ENCODE measurements around the gene PKD1L1. TPM values are rescaled to one million over a fixed set of nuclear protein-coding genes. Genes with fewer than 3 reads are reported as not detected.
"Not testable (repeated sequence)": the region's sequence is repeated elsewhere in the genome, so short reads cannot be mapped to it uniquely, and the experiment has no call there.

PKD1L1 gene
- total RNA-seq, 1 donor from 2014 or later, result 0.30 TPM

DNA sequence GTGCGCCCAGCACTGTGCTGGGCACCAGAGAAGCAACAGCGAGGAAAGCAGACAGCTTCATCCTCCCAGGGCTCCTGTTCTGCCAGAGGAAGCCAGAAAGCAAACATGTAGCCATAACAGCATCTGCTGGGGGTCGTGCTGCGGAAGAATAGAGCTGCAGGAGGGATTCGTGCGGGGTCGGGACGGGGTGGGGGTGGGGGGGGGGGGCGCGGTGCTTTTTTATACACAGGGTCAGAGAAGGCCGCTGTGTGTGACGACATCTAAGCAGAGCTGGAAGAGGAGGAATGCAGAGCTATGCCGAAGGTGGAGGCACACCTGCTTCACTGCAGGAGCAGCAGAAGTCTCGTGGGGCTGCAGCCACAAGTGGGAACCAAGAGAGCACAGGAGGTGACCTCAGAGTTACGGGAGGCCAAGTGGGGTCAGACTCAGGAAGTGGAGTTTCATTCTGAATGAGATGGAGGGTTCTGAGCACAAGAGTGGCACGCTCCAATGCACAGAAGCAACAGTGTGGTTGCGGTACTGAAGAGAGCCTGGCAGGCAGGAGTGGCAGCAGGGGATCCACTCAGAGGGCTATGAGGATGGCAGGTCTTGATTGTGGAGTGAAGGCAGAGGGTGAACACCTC, 11.1 kb downstream of the PKD1L1 start:
- DNase-seq, result no peak

DNA sequence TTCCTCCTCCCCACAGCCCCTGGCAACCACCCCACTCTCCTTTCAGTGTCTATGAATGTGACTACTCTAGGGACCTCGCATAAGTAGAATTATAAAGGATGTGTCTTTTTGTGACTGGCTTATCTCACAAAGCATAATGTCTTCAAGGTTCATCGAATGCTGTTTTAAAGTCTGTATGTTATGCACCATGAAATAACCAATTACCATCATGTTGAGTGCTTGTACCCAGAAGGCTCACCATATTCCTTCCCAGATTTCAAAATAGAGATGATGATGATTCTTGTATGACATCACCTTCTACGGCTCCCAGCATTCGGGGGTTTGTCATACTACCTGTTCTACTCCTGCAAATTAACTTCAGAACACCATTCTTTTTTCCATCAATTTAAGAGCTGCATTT, 11.9 kb downstream of the PKD1L1 start:
- no peak for DNase-seq

GRCh38 chr7:47935336-47935735, 12.9 kb downstream of the PKD1L1 start:
- no peak for DNase-seq

- no peak for DNase-seq
These were observed 13.4 kb downstream of the PKD1L1 start for GRCh38 chr7:47934831-47935230.

DNA sequence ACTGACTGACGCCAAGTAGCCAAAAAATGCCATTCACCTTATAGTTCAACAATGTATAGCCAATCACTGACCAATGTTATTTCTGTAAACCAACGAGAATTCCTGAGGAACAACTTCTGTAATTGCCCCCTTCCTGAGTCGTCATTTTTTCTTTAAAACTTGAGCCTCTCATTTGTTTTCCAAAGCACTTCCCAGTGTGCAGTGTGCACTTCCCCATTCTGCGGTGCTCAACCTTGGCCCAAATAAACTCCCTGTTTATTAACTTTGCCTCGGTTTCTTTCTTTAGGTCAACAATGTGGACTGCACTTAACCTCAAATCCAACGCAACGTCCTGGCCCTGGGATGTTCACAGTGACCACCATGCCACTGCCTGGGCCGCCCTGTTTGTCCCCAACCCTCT, 15.1 kb downstream of the PKD1L1 start:
- no peak for DNase-seq

GRCh38 chr7:47932466-47933037, 15.7 kb downstream of the PKD1L1 start:
- no peak for DNase-seq

GRCh38 chr7:47932016-47932415, 16.2 kb downstream of the PKD1L1 start:
- DNase-seq, result no peak

DNA sequence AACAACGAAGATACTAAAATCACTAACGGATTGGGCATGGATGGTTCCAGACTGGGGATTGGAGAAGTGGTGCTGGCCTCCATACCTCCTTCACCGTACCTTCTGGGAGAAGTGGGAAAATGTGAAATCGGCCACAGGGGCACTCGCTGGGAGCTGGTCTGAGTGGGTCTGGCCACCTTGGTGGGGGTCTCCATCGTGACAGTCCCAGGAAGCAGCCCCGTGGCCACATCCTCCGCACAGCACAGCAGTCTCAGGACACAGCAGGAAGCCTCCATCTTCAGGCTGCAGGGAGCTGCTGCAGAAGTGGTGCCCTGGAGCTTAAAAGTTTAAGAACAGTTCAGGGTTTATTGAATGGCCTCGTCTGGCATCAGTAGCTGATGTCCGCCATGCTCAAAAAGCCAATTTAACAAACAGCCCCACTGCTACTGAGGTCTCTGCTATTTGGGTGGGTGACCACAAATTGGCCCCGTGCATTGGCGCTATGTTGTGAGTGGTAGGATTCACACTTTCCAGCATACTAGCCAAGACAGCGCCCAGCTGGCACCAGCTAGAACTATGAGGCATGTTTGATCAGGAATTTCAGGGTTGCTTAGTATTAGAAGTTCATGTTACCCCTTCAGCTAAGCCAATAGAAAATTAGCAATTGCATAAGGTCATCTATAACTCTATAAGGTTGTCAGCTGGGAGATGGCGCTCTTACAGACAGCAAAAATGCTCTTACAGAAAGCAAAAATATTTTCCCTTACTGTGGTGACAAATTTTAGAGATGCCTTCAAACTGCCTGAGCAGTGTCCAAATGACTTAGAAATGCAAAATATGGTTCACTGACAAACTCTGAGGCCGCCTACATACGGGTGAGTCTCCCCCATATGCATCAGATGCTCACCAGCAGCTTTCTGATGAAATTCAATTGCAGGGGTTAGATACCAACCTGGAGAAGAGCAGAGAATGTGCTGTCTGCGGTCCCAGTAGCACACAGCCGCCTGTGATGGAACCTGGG, 17.0 kb downstream of the PKD1L1 start:
- no peak for DNase-seq

GRCh38 chr7:47924266-47924665, 24.0 kb downstream of the PKD1L1 start:
- no peak for DNase-seq

DNA sequence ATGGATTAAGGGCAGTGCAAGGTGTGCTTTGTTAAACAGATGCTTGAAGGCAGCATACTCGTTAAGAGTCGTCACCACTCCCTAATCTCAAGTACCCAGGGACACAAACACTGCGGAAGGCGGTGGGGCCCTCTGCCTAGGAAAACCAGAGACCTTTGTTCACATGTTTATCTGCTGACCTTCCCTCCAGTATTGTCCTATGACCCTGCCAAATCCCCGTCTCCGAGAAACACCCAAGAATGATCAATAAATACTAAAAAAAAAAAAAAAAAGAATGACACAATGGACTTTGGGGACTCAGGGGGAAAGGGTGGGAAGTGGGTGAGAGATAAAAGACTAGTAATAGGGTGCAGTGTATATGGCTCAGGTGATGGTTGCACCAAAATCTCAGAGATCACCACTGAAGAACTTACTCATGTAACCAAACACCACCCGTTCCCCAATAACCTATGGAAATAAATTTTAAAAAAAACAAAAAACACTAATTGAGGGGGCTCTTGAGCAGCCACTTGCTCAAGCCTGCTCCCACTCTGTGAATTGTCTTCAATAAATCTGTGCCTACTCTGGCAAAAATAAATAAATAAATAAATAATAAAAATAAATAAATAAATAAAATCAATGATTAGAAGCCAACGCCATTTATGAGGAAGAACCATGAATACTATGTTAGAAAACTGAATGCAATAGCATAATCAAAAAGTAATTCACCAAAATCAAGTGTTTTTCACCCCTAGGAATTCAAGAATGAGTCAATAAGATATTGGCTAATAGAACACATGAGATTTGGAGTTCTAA, 25.0 kb downstream of the PKD1L1 start:
- not testable (repeated sequence) for DNase-seq

DNA sequence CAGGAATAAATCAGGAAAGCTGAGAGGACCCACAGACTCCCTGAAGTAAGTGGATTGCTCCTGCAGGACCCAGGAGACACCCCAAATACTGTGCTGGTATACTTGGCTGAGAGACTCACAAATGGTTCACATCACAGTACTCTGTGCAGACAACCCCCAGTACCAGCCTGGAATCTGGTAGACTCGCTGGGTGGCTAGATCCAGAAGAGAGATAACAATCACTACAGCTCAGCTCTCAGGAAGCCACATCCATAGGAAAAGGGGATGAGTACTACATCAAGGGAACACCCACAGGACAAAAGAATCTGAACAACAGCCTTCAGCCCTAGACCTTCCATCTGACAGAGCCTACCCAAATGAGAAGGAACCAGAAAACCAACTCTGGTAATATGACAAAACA, 31.8 kb downstream of the PKD1L1 start:
- DNase-seq, result not testable (repeated sequence)

DNA sequence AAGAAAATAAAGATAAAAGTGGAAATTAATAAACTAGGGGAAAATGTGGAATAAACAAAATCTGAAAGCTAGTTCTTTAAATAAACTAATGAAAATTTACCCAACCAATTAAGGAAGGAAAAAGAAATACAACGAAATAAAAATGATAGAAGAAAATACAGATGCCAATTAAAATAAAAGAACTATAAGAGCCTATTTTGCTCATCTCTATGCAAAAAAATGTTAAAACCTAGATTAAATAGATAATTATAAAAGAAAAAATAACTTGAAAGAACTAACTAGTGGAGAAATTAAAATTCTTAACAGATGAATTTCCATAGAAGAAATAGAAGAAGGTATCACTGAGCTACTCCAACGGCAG, 32.7 kb downstream of the PKD1L1 start:
- no peak for DNase-seq

DNA sequence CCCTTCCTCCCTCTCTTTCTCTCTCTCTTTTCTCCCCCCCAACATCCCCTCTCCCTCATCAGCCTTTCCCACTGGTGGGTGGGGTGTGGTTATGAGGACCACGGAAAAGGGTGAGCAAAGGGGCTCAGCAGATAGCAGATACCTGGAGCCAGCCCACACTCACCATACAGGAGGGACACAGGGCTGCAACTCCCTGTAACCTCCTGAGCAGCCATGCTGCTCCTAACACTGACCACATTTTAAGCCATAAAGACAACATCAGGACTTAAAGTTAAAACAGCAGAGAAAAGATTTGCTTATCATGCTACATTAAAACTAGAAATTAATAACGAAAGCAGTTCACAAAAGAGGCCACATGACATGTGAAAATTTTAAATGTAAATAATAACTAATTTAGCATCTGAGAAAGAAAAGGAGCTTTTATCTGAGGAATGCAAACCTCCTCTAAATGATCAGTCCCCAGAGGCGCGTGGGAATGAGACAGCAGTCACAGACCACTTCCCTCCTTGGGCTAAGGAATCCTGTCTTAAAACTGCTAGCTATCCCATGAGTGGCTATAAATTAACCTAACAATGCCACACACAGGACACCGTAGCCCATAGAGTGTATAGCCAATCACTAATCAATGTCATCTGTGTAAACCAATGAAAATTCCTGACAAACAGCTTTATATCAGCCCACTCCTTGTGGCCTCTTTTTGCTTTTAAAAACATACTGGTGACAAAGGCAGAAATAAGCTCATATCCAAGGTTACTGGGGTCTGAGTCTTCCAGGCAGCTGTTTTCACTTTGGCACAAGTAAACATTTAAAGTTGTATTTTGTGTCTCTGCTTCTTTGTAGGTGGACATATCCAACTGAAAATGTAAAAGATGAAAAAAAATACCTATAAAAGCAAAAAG, 33.3 kb downstream of the PKD1L1 start:
- no peak for DNase-seq

DNA sequence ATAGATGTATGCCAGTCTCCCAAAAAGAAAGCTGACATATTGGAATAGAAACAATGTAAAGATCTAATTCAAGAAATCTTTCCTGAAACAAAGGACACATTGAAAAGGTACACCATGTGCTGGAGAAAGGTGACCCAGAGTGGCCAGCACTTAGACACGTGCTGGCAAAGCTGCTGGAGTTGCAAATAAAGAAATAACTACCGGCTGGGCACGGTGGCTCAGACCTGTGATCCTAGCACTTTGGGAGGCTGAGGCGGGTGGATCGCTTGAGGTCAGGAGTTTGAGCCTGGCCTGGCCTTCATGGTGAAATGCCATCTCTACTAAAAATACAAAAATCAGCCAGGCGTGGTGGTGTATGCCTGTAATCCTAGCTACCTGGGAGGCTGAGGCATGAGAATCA, 35.9 kb downstream of the PKD1L1 start:
- no peak for DNase-seq

- no peak for DNase-seq
These were observed 39.5 kb downstream of the PKD1L1 start for GRCh38 chr7:47908720-47909119.

- DNase-seq, result no peak
These were observed 40.2 kb downstream of the PKD1L1 start for GRCh38 chr7:47907981-47908616.

- no peak for DNase-seq
These were observed 41.4 kb downstream of the PKD1L1 start for GRCh38 chr7:47906883-47907282.

- DNase-seq, result no peak
These were observed 43.0 kb downstream of the PKD1L1 start for GRCh38 chr7:47905076-47905920.

DNA sequence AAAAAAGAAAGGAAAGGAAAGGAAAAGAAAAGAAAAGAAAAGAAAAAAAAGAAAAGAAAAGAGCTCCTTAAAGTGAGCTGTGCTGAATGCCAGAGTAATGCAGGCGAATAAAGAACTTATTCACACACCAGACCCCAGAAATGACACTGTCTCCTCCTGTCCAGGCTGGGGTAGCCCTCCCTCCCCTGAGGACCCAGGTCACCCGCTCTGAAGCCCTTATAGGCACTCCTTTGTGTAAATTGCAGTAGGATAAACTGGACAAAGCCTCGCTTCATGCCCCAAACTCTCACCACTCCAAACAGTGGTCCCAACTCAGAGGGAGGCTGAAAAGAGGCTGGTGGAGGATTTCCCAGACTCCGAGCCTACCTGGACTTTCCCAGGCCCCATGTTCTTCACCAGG, 46.3 kb downstream of the PKD1L1 start:
- no peak for DNase-seq

DNA sequence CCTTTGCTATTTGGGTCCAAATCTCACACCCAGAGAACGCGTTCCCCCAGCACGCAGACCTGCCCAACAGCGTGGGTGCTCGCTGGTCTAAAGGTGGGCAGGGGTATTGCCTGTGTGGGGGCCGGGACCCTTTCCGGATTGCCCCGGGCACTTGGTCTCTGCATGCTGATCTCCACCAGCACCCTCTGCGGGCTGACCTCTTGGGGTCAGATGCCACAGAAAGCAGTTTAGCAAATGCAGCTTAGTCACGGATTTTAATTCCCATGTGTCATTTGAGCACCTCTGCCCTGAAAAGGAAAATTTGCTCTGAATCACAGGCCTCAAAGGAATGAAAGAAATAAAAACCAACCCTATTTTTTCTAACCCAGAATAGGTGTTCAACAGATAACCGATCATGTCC, 46.7 kb downstream of the PKD1L1 start:
- no peak for DNase-seq
